ENCODE measurements around the gene GABRB1.
A peak's percentile ranks its signal among the peaks of the same experiment; 100 is the strongest.

Gene GABRB1

DNA sequence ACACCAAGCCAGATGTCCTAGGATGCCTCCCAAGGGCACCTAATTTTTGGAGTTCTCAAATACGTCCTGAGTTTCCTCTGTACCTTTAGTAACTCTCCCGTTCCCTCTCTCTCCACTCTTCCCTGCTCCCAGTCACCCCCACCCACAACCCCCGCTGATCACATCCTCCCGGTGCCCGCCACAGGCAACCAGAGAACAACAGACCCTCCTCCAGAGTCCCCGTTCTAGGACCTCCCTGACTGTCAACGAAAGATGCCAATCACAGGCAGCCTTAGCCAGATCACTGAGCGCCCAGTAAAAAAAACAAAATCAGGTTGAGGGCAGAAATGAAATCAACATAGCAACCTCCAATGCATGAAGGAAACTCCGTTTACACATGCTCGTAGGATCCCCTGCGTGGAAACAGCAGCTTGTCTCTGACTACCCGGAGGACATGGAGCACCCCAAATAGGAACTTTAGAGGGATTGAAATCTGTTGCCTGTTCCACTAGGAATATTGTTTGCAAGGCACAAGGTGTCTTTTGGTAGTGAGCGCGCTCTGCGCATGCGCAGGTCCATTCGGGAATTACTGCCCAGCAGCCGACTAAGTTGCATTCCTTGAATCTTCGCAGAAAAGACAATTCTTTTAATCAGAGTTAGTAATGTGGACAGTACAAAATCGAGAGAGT lies at the start of gene GABRB1:
Gene GABRB1 (plus strand): TSS at position 557 of the 668 bp plus-strand sequence.
- no peak for TF ChIP-seq ZNF274 (IDR thresholded peaks at IDR 0.05; ENCODE audit: low read depth, low read length)
- peak within 1 kb of the TSS; percentile 35 for H3K4me3 ChIP-seq (ENCODE audit: low read length)

GRCh38 chr4:46984781-46985180 lies 46.6 kb upstream of the GABRB1 start:
- no peak overlapping the region for H3K4me3 ChIP-seq (ENCODE audit: low read length)
- no peak for TF ChIP-seq ZNF274 (IDR thresholded peaks at IDR 0.05; ENCODE audit: low read depth, low read length)

- no peak for TF ChIP-seq ZNF274 (IDR thresholded peaks at IDR 0.05; ENCODE audit: low read depth, low read length)
- H3K4me3 ChIP-seq (ENCODE audit: low read length), result no peak overlapping the region
Measured at GRCh38 chr4:46986922-46987638, 44.3 kb upstream of the GABRB1 start.

- no peak for TF ChIP-seq ZNF274 (IDR thresholded peaks at IDR 0.05; ENCODE audit: low read depth, low read length)
- H3K4me3 ChIP-seq (ENCODE audit: low read length), result no peak overlapping the region
Measured at GRCh38 chr4:46992338-46992737, 39.0 kb upstream of the GABRB1 start.

DNA sequence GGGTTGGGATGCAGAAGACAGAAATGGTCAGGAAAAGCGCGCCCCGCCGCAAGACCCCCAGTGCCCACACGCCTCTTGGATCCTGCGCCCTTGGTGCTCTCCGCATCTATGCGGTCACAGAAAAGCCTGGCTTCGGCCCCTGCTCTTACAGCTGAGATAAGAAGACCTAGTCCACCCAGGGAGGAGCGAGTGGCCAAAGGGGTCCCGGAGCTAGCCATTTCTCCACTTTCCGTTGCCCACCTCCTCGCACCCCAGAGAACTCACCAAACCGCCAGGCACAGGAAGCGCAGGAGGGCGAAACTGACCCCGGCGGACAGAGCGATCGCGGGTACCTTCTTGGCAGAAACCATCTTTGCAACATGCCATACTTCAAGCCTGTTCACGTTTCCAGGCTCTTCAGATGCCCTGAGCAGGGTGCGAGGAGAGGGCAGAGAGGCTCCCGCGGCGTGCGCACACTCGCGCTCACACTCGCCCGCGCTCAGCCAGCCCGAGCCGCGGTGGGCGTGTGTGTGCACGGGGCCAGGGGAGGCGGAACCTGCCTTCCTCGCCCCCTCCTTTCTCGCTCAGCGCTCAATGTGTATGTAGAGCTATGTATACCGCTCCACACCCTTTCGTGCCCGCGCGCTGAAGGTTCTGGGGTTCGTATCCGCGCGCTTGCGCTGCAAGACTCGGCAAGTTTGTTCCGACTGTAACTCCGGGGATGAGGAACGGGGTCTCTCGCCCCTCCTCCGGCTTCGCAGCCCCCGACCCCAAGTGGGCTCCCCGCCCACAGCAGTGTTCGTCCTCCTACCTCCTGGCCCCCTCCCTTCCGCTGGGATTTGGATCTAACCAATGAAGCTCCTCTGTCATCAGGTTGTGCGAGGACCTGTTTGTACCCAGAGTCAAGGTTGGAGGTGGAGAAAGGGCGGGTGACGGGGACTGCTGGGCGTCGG lies 38.0 kb upstream of the GABRB1 start, which contains the start of gene GABRA4:
Gene GABRA4 (minus strand): TSS at position 507 of the 932 bp plus-strand sequence. CDS start 157 bp downstream, at position 350.
- no peak for TF ChIP-seq ZNF274 (IDR thresholded peaks at IDR 0.05; ENCODE audit: low read depth, low read length)
- peak within 1 kb of the TSS; percentile 5; the same call in 1 of the 2 replicates for H3K4me3 ChIP-seq (ENCODE audit: low read length)

DNA sequence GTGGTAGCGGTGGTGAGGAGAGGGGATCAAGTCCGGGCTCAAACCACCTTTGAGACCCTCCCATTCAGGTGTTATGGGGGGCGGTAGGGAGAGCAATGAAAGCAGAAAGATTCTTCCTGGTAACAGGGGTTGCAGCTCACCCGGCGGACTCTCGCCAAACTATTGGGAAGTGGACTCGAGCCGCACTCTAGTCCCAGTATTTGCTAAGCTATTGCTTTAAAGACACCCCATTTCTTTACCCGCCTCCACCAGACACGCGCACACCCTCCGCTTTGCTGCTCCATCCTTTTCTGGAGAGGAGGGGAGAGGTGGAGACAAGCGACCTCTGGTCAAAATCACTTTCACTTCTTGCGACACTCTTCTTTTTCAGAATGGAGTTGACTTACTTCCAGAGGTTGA lies 37.4 kb upstream of the GABRB1 start:
- peak overlapping the region; percentile 5; the same call in 1 of the 2 replicates for H3K4me3 ChIP-seq (ENCODE audit: low read length)
- no peak for TF ChIP-seq ZNF274 (IDR thresholded peaks at IDR 0.05; ENCODE audit: low read depth, low read length)

GRCh38 chr4:46999566-46999965 lies 31.8 kb upstream of the GABRB1 start:
- TF ChIP-seq ZNF274 (IDR thresholded peaks at IDR 0.05; ENCODE audit: low read depth, low read length), result no peak
- H3K4me3 ChIP-seq (ENCODE audit: low read length), result no peak overlapping the region

DNA sequence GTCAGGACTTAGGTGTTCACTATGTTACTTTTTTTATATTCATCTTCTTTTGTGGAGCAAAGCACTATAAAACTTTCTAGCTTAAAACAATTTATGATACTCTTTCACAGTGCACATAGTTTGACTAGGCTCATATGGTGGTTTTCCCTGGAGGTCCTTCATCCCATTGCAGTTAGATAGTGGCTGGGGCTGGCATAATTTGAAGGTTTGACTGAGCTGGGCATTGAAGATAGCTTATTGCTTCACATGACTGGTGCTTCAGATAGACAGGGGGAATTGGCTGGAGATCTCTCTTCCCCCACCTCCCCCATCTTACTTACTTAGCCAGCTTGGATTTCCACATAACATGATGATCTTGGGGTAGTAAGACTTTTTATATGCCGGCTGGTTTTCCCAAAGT lies 31.0 kb upstream of the GABRB1 start:
- TF ChIP-seq ZNF274 (IDR thresholded peaks at IDR 0.05; ENCODE audit: low read depth, low read length), result no peak
- no peak overlapping the region for H3K4me3 ChIP-seq (ENCODE audit: low read length)

GRCh38 chr4:47002580-47002979 lies 28.8 kb upstream of the GABRB1 start:
- TF ChIP-seq ZNF274 (IDR thresholded peaks at IDR 0.05; ENCODE audit: low read depth, low read length), result no peak
- H3K4me3 ChIP-seq (ENCODE audit: low read length), result no peak overlapping the region

DNA sequence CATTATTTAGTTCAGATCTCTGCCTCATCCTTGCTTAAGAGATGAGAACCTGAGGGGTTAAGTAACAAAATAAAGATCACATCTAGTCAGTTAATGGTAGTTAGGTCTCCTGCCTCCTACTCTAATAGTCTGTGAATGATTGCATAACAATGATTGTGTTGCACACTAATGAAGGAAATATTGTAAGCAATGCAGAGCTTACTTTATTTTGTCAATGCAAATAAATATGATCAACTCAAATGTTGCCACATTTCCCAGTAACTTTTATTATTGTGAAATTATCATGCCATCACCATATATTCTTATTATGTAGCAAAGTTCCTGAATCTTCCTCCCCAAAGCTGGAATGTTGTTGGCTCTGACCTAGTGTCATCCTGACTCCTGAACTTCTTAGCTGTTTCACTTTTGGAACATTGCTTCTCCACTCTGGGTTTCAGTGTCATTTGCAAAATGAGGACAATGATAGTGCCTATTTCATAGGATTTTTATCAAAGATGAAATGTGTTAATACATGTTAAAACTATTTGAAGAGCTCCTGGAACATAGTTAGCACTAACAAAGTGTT lies 20.9 kb upstream of the GABRB1 start:
- H3K4me3 ChIP-seq (ENCODE audit: low read length), result no peak overlapping the region
- TF ChIP-seq ZNF274 (IDR thresholded peaks at IDR 0.05; ENCODE audit: low read depth, low read length), result no peak

DNA sequence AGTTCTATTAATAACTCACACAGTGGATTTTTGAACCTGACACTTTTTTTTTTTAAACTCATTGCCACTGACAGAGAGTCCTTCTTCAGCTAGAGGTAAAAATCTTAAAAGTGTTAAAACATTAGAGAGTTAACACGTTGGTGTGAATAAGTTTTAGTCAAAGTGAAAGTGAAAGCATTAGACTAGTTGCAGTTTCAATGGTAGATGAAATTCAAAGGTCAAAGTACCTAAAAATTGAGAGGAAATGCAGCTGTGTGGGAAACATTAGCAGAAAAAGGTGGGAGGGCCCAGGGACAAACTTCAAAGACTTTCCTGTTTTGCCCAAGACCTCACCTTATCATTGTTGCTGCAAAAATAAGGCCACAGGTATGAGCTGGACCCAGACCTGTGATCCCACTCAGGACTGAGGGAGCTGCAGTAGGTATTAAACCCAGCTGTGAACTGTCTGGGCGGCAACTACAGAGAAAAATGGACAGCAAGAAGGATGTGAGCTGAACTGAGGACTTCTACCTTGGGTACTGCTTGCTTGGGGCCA lies 20.4 kb upstream of the GABRB1 start:
- H3K4me3 ChIP-seq (ENCODE audit: low read length), result no peak overlapping the region; the same call in 1 of the 2 replicates
- TF ChIP-seq ZNF274 (IDR thresholded peaks at IDR 0.05; ENCODE audit: low read depth, low read length), result no peak

DNA sequence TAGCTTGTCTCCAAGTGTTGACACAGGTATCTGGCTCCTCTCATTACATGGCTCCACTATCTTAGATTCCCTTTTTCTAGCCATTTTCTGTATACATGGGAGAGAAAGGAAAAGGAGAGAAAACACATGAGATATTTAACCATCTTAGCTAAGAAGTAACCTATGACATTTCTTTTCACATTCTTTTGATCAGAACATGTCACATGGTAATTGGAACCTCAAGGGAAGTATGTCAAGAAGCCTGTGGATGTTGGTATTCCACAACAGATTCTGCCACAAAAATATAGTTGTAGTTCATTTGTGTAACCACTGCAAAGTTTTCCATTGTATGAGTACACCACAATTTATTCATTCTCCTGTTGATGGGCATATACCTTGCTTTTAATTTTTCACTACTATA lies 18.7 kb upstream of the GABRB1 start:
- no peak for TF ChIP-seq ZNF274 (IDR thresholded peaks at IDR 0.05; ENCODE audit: low read depth, low read length)
- no peak overlapping the region for H3K4me3 ChIP-seq (ENCODE audit: low read length)

DNA sequence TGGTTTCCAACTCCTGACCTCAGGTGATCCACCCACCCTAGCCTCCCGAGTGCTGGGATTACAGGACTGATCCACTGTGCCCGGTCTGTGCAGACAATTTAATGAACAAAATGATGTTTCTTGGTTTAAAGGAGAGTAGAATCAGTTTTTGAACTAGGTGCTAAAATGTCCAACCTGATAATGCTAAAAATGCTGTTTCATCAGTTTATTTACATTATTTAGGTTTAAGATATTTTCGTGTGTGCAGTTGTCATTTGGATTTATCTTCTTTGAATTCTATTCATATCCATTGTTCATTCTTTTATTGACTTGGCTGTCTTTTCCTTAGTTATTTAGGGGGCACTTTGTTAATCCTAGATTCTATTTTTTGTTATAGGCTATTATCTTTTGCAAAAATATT lies 18.0 kb upstream of the GABRB1 start:
- no peak for TF ChIP-seq ZNF274 (IDR thresholded peaks at IDR 0.05; ENCODE audit: low read depth, low read length)
- H3K4me3 ChIP-seq (ENCODE audit: low read length), result no peak overlapping the region

DNA sequence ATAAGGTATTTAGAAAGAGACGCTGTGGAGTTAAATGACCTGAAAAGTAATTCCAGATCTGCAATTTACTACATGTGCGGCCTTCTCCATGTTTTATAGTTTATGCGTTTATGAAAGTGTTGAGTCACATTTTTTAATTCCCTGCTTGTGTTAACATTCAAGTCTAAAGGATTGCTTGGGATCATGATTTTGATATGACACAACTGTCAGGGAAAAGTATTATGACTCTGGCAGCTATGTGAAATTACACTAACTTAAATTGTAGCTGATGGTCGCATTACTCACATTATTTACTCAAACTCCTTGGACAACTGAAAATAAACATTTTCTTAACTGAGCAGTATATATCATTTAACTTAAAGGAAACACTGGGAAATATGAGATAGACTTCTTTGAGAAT lies 14.3 kb upstream of the GABRB1 start:
- no peak for TF ChIP-seq ZNF274 (IDR thresholded peaks at IDR 0.05; ENCODE audit: low read depth, low read length)
- no peak overlapping the region for H3K4me3 ChIP-seq (ENCODE audit: low read length)
